HEK293 (cell line): ENCODE results near the gene RPS6KA4.
A peak's percentile ranks its signal among the peaks of the same experiment; 100 is the strongest.

Experiments
- CTCF ChIA-PET: fragments of 350-600 bp; formaldehyde crosslinking; extraction: SDS; loops from one replicate; lab custom pipeline; 2021; ENCODE audit warnings: antibody characterized with exemption; lab: Yijun Ruan, JAX
- POLR2A ChIA-PET: fragments of 300-600 bp; formaldehyde crosslinking; extraction: SDS; loops from one replicate; lab custom pipeline; 2020; ENCODE audit warnings: antibody characterized with exemption, inconsistent platforms; lab: Yijun Ruan, JAX
- H3K27ac ChIP-seq: fragments of 200-500 bp; sonication (Bioruptor generic); 2 replicates; pipeline ENCODE4 v1.5.1; 2014; ENCODE audit warnings: low read depth, low read length, control low read depth, inconsistent platforms; ENCODE audit errors: extremely low read depth
- H3K36me3 ChIP-seq, 2 experiments: fragments of 200-500 bp in 1 of 2; sonication (Bioruptor generic) in 1 of 2; 1 replicate in 1 of 2; 2 replicates in 1 of 2; pipeline ENCODE4 v1.5.1; 2014 to 2017; ENCODE audit warnings: inconsistent platforms in 2 of 2, low read length in 2 of 2; ENCODE audit not compliant: control insufficient read depth in 2 of 2, insufficient read depth in 1 of 2
- H3K4me1 ChIP-seq: fragments of 200-500 bp; sonication (Bioruptor generic); 2 replicates; pipeline ENCODE4 v1.5.1; 2014; ENCODE audit warnings: mild to moderate bottlenecking, low read length, inconsistent platforms; ENCODE audit not compliant: control insufficient read depth, insufficient read depth
- H3K4me3 ChIP-seq: 2 replicates; pipeline ENCODE4 v1.5.1; 2011; ENCODE audit warnings: low read depth, mild to moderate bottlenecking, control low read depth, low read length, moderate library complexity
- H3K9me3 ChIP-seq: fragments of 200-500 bp; sonication (Bioruptor generic); 2 replicates; pipeline ENCODE4 v1.5.1; 2014; ENCODE audit warnings: low read depth, low read length, inconsistent platforms; ENCODE audit not compliant: control insufficient read depth, insufficient read depth
- EGR2 ChIP-seq: fragments of 450-650 bp; formaldehyde crosslinking; IDR thresholded peaks from 2 replicates; pipeline ENCODE4 v1.5.1; 2016; ENCODE audit warnings: low read depth, missing biosample characterization, missing genetic modification characterization
- FEZF1 ChIP-seq: fragments of 450-650 bp; formaldehyde crosslinking; IDR thresholded peaks from 2 replicates; pipeline ENCODE4 v1.5.1; 2016; ENCODE audit warnings: missing biosample characterization, missing genetic modification characterization
- KLF17 ChIP-seq: fragments of 450-650 bp; formaldehyde crosslinking; IDR thresholded peaks from 2 replicates; pipeline ENCODE4 v1.5.1; 2016; ENCODE audit warnings: missing biosample characterization, missing genetic modification characterization
- PRDM4 ChIP-seq: fragments of 450-650 bp; formaldehyde crosslinking; IDR thresholded peaks from 2 replicates; pipeline ENCODE4 v1.5.1; 2017; ENCODE audit warnings: missing biosample characterization, missing genetic modification characterization
- PRDM6 ChIP-seq: fragments of 450-650 bp; formaldehyde crosslinking; IDR thresholded peaks from 2 replicates; pipeline ENCODE4 v1.5.1; 2017; ENCODE audit warnings: missing biosample characterization, missing genetic modification characterization
- SCRT1 ChIP-seq: fragments of 450-650 bp; formaldehyde crosslinking; IDR thresholded peaks from 2 replicates; pipeline ENCODE4 v1.5.1; 2016; ENCODE audit warnings: missing biosample characterization, missing genetic modification characterization, borderline replicate concordance
- SCRT2 ChIP-seq: fragments of 450-650 bp; formaldehyde crosslinking; IDR thresholded peaks from 2 replicates; pipeline ENCODE4 v1.5.1; 2016; ENCODE audit warnings: missing biosample characterization, missing genetic modification characterization
- ZBTB20 ChIP-seq: fragments of 450-650 bp; formaldehyde crosslinking; IDR thresholded peaks from 2 replicates; pipeline ENCODE4 v1.5.1; 2016; ENCODE audit warnings: missing biosample characterization, missing genetic modification characterization
- ZBTB8A ChIP-seq: fragments of 450-650 bp; formaldehyde crosslinking; IDR thresholded peaks from 2 replicates; pipeline ENCODE4 v1.5.1; 2016; ENCODE audit warnings: missing biosample characterization, missing genetic modification characterization
- ZFHX2 ChIP-seq: fragments of 450-650 bp; formaldehyde crosslinking; conservative IDR thresholded peaks from 2 replicates; pipeline ENCODE4 v1.5.1; 2016; ENCODE audit warnings: missing biosample characterization, missing genetic modification characterization
- ZNF18 ChIP-seq: fragments of 450-650 bp; formaldehyde crosslinking; IDR thresholded peaks from 2 replicates; pipeline ENCODE4 v1.5.1; 2016; ENCODE audit warnings: missing biosample characterization, missing genetic modification characterization
- ZNF248 ChIP-seq: fragments of 450-650 bp; formaldehyde crosslinking; IDR thresholded peaks from 2 replicates; pipeline ENCODE4 v1.5.1; 2017; ENCODE audit warnings: missing biosample characterization, missing genetic modification characterization
- ZNF292 ChIP-seq: fragments of 450-650 bp; formaldehyde crosslinking; IDR thresholded peaks from 2 replicates; pipeline ENCODE4 v1.5.1; 2016; ENCODE audit warnings: low read depth, missing biosample characterization, missing genetic modification characterization, borderline replicate concordance
- ZNF335 ChIP-seq: fragments of 450-650 bp; formaldehyde crosslinking; conservative IDR thresholded peaks from 2 replicates; pipeline ENCODE4 v1.5.1; 2016; ENCODE audit warnings: missing biosample characterization, missing genetic modification characterization
- ZNF398 ChIP-seq: fragments of 450-650 bp; formaldehyde crosslinking; IDR thresholded peaks from 2 replicates; pipeline ENCODE4 v1.5.1; 2017; ENCODE audit warnings: missing biosample characterization, missing genetic modification characterization
- ZNF558 ChIP-seq: fragments of 450-650 bp; formaldehyde crosslinking; IDR thresholded peaks from 2 replicates; pipeline ENCODE4 v1.5.1; 2016; ENCODE audit warnings: missing biosample characterization, missing genetic modification characterization
- ZNF747 ChIP-seq: fragments of 450-650 bp; formaldehyde crosslinking; IDR thresholded peaks from 2 replicates; pipeline ENCODE4 v1.5.1; 2016; ENCODE audit warnings: missing biosample characterization, missing genetic modification characterization
- ZNF76 ChIP-seq: fragments of 450-650 bp; formaldehyde crosslinking; IDR thresholded peaks from 2 replicates; pipeline ENCODE4; 2016; ENCODE audit warnings: low read depth, missing biosample characterization, missing genetic modification characterization, borderline replicate concordance
- ZNF830 ChIP-seq: fragments of 450-650 bp; IDR thresholded peaks from 2 replicates; pipeline ENCODE4 v1.5.0; 2018; ENCODE audit warnings: missing biosample characterization, missing genetic modification characterization, low read depth, mild to moderate bottlenecking, moderate library complexity
- ZSCAN4 ChIP-seq: fragments of 450-650 bp; formaldehyde crosslinking; IDR thresholded peaks from 2 replicates; pipeline ENCODE4 v1.5.1; 2017; ENCODE audit warnings: missing biosample characterization, missing genetic modification characterization

The RPS6KA4 gene

GRCh38 chr11:64407630-64408029, 48.7 kb downstream of the RPS6KA4 start:
- TF ChIP-seq PRDM4 (tag by site-specific recombination) = no peak
- peak; percentile 56 for TF ChIP-seq ZFHX2
- peak; percentile 97 for TF ChIP-seq ZSCAN4 (tag by site-specific recombination)
- TF ChIP-seq ZNF830 = no peak
- no peak overlapping the region for H3K4me3 ChIP-seq
- no peaks in the 10 kb centered on the region for H3K36me3 ChIP-seq
- POLR2A ChIA-PET = no interaction called here
- no peak overlapping the region for H3K27ac ChIP-seq
- H3K9me3 ChIP-seq = no peaks in the 10 kb centered on the region
- H3K4me1 ChIP-seq = no peaks in the 10 kb centered on the region
- CTCF ChIA-PET = interaction anchor here (0.6 to 3.1 kb wide), 4 partner anchors 29 to 51 kb away, joined by 3 to 16 read pairs (median 4); no protein-coding TSS in a partner anchor

- H3K9me3 ChIP-seq = no peaks in the 10 kb centered on the region
- H3K27ac ChIP-seq = no peak overlapping the region
- H3K4me1 ChIP-seq = no peaks in the 10 kb centered on the region
- H3K36me3 ChIP-seq = no peaks in the 10 kb centered on the region
- TF ChIP-seq ZNF747 (no peak), SCRT1 (no peak), ZNF76 (no peak), ZNF558 (tag by site-specific recombination) (no peak)
- TF ChIP-seq, all 188 proteins: peak for 0
- no peak overlapping the region for H3K4me3 ChIP-seq
- ChIA-PET CTCF (interaction anchor here (0.6 to 0.7 kb wide), 3 partner anchors 37 to 502 kb away, joined by 3 read pairs; no protein-coding TSS in a partner anchor), POLR2A (interaction anchor here (0.6 kb wide), 1 partner anchor 516 kb away, joined by 7 read pairs; no protein-coding TSS in a partner anchor)
Measured at GRCh38 chr11:64409278-64409677, 50.3 kb downstream of the RPS6KA4 start.

- no peaks in the 10 kb centered on the region for H3K9me3 ChIP-seq
- no peaks in the 10 kb centered on the region for H3K4me1 ChIP-seq
- H3K27ac ChIP-seq = no peak overlapping the region
- no peaks in the 10 kb centered on the region for H3K36me3 ChIP-seq
- CTCF ChIA-PET = interaction anchor here (0.6 to 1.1 kb wide), 4 partner anchors 37 to 503 kb away, joined by 3 read pairs; no protein-coding TSS in a partner anchor
- H3K4me3 ChIP-seq = no peak overlapping the region
- POLR2A ChIA-PET = interaction anchor here (0.6 kb wide), 1 partner anchor 516 kb away, joined by 7 read pairs; no protein-coding TSS in a partner anchor
- no peak for TF ChIP-seq ZNF830
- peak; percentile 43; the same call in 1 of the 2 replicates for TF ChIP-seq ZNF398 (tag by site-specific recombination)
- TF ChIP-seq EGR2 = peak; percentile 30; the same call in 1 of the 2 replicates
- TF ChIP-seq FEZF1 (tag by site-specific recombination) = peak; percentile 68; the same call in 1 of the 2 replicates
- TF ChIP-seq ZBTB20 (tag by site-specific recombination) = no peak
- TF ChIP-seq SCRT2 (tag by site-specific recombination) = no peak
- peak; percentile 67 for TF ChIP-seq PRDM6 (tag by site-specific recombination)
- TF ChIP-seq ZNF248 (tag by site-specific recombination) = no peak
- 0 out of 2 replicates have a peak, but pooled peaks have one; percentile 14 for TF ChIP-seq ZNF18 (tag by site-specific recombination)
- TF ChIP-seq KLF17 (tag by site-specific recombination) = 0 out of 2 replicates have a peak, but pooled peaks have one; percentile 9
- peak; percentile 76 for TF ChIP-seq ZNF335
- peak; percentile 43; the same call in 1 of the 2 replicates for TF ChIP-seq ZBTB8A (tag by site-specific recombination)
- TF ChIP-seq ZNF292 (tag by site-specific recombination) = no peak
Measured at GRCh38 chr11:64409707-64410403, 50.9 kb downstream of the RPS6KA4 start.
